H1 (cell line): Measurements from ENCODE around the gene VMO1. TPM values are rescaled to one million over a fixed set of nuclear protein-coding genes. Genes with fewer than 3 reads are reported as not detected.
A peak's percentile ranks its signal among the peaks of the same experiment; 100 is the strongest.

ENCODE experiments used
- CHD2 ChIP-seq: IDR thresholded peaks from 2 replicates; pipeline ENCODE4 v1.6.1; 2012; ENCODE audit warnings: low read length, improper control_type of control experiment
- CREB1 ChIP-seq: IDR thresholded peaks from 2 replicates; pipeline ENCODE4 v1.6.1; 2012; ENCODE audit warnings: inconsistent platforms
- GABPA ChIP-seq: IDR thresholded peaks from 2 replicates; pipeline ENCODE4 v1.6.1; 2011; ENCODE audit warnings: mild to moderate bottlenecking, low read length, moderate library complexity, borderline replicate concordance; ENCODE audit not compliant: insufficient read depth
- HDAC2 ChIP-seq, 2 experiments: fragments of 300-600 bp in 1 of 2; sonication (generic) in 1 of 2; IDR thresholded peaks; 2 replicates each; pipeline ENCODE4 v1.6.1; 2011 to 2012; ENCODE audit warnings: low read depth in 2 of 2, low read length in 2 of 2, mild to moderate bottlenecking in 2 of 2, moderate library complexity in 2 of 2, borderline replicate concordance in 1 of 2, inconsistent platforms in 1 of 2
- HDAC6 ChIP-seq: IDR thresholded peaks from one replicate; pipeline ENCODE4 v1.7.1; 2012; ENCODE audit warnings: low read depth, mild to moderate bottlenecking, inconsistent platforms, low read length, moderate library complexity
- JUN ChIP-seq: IDR thresholded peaks from 2 replicates; pipeline ENCODE4 v1.6.1; 2011; ENCODE audit warnings: low read depth, mild to moderate bottlenecking, improper control_type of control experiment, low read length
- JUND ChIP-seq: IDR thresholded peaks from 2 replicates; pipeline ENCODE4 v1.6.1; 2011; ENCODE audit warnings: mild to moderate bottlenecking, improper control_type of control experiment, low read length
- KDM4A ChIP-seq: IDR thresholded peaks from one replicate; pipeline ENCODE4 v1.7.1; 2012; ENCODE audit warnings: low read depth, mild to moderate bottlenecking, moderate library complexity, low read length, inconsistent platforms; ENCODE audit not compliant: severe bottlenecking
- NANOG ChIP-seq: IDR thresholded peaks from 2 replicates; pipeline ENCODE4 v1.6.1; 2011; ENCODE audit warnings: low read length, low read depth, mild to moderate bottlenecking, inconsistent platforms; ENCODE audit not compliant: insufficient read depth, poor library complexity, severe bottlenecking
- NRF1 ChIP-seq: IDR thresholded peaks from 2 replicates; pipeline ENCODE4 v1.6.1; 2011; ENCODE audit warnings: mild to moderate bottlenecking, low read depth, low read length, improper control_type of control experiment
- POLR2AphosphoS5 ChIP-seq: IDR thresholded peaks from 2 replicates; pipeline ENCODE4 v1.6.1; 2011; ENCODE audit warnings: low read depth, low read length
- RBBP5 ChIP-seq: IDR thresholded peaks from 2 replicates; pipeline ENCODE4 v1.7.1; 2012; ENCODE audit warnings: low read depth, mild to moderate bottlenecking, inconsistent platforms, low read length, moderate library complexity, borderline replicate concordance
- RFX5 ChIP-seq: IDR thresholded peaks from 2 replicates; pipeline ENCODE4 v1.6.1; 2011; ENCODE audit warnings: low read depth, low read length, improper control_type of control experiment, borderline replicate concordance
- RNF2 ChIP-seq: fragments of 200-900, 300-1000 bp; sonication (generic); IDR thresholded peaks from 2 replicates; pipeline ENCODE4 v1.7.1; 2016; ENCODE audit warnings: borderline replicate concordance, low read depth, mild to moderate bottlenecking, antibody characterized with exemption, low read length; ENCODE audit not compliant: poor library complexity, severe bottlenecking; ENCODE audit errors: missing control alignments
- SRF ChIP-seq: IDR thresholded peaks from 2 replicates; pipeline ENCODE4 v1.6.1; 2011; ENCODE audit warnings: mild to moderate bottlenecking, low read depth, low read length, moderate library complexity
- TBP ChIP-seq: IDR thresholded peaks from 2 replicates; pipeline ENCODE4 v1.6.1; 2011; ENCODE audit warnings: low read depth, low read length, improper control_type of control experiment
- polyA plus RNA-seq, 7 experiments: library from polyadenylated mRNA; depleted of rRNA in 3 of 7; stranded (reverse) in 5 of 7; unstranded in 2 of 7; fragments of >200 nt in 5 of 7; fragments of 200-250 nt in 2 of 7; gene quantifications; 1 replicate in 5 of 7; 2 replicates in 1 of 7; 4 replicates in 1 of 7; pipeline versions ENCODE4 v1.2.1 to v1.2.3, GENCODE V29; 2011 to 2013; ENCODE audit warnings: missing spikeins in 2 of 7, mixed read lengths in 2 of 7
- total RNA-seq: library from RNA; stranded (reverse); fragmentation: NEBNext Ultra II Directional; extraction: Animal tissue kit (Norgen Biotek cat#: 25700); gene quantifications from 2 replicates; pipeline ENCODE4 v1.2.1, GENCODE V29; 2021
- TF ChIP-seq, protein P1 (sequence below), 3 experiments: IDR thresholded peaks; 1 replicate in 2 of 3; 2 replicates in 1 of 3; pipeline versions ENCODE4 v1.5.1 to v1.6.1; 2011; ENCODE audit warnings: low read length in 3 of 3, mild to moderate bottlenecking in 3 of 3, inconsistent platforms in 2 of 3, low read depth in 1 of 3, moderate library complexity in 1 of 3; ENCODE audit not compliant: insufficient read depth in 1 of 3; ENCODE audit errors: control extremely low read depth in 1 of 3
- TF ChIP-seq, protein P2 (sequence below): IDR thresholded peaks from 2 replicates; pipeline ENCODE4 v1.6.1; 2011; ENCODE audit warnings: low read depth, mild to moderate bottlenecking, low read length; ENCODE audit not compliant: insufficient read depth

The VMO1 gene
- total and polyA plus RNA-seq, 2 of the 8 experiments (the other 6 are each of a cell fraction or from before 2014, with no cell fraction given): 0.30 TPM; not detected in 1

DNA sequence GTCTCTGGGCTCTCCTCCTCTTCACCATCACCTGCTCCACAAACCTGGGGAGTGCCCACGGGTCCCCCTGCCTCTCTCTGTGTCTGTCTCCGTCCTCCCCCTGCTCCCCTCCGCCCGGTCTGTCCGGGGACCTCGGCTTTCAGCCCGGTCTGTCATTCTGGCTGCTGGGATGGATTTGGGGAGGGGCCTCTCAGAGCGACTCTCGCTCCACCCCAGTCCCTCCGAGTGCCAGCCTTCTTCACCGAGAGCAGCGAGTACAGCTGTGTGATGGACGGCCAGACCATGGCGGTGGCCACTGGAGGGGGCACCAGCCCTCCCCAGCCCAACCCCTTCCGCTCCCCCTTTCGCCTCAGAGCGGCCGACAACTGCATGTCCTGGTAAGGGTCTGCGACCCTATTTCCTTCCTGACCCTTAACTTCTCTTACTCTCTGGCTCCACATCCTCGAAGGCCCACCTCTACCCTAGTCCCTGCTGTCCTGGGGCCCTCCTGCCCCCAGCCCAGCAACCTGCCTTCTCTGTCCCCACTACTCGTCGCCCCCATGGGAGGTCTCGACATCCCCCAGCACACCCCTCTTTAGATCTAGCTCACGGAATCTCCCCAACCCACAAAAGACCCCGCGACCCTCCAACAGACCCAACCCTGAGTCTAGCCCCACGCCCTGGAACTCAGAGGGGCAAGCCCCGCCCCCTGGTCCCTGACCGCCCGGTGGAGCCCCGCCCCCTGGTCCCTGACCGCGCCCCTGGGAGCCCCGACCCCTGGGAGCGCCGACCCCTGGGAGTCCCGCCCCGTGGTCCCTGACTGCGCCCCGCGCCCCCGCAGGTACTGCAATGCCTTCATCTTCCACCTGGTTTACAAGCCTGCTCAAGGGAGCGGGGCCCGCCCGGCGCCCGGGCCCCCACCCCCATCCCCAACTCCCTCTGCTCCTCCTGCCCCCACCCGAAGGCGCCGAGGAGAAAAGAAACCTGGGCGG, 40.9 kb downstream of the VMO1 start (continued):
- TF ChIP-seq RBBP5: 0 out of 2 replicates have a peak, but pooled peaks have one; percentile 25
- TF ChIP-seq, protein P1, sequence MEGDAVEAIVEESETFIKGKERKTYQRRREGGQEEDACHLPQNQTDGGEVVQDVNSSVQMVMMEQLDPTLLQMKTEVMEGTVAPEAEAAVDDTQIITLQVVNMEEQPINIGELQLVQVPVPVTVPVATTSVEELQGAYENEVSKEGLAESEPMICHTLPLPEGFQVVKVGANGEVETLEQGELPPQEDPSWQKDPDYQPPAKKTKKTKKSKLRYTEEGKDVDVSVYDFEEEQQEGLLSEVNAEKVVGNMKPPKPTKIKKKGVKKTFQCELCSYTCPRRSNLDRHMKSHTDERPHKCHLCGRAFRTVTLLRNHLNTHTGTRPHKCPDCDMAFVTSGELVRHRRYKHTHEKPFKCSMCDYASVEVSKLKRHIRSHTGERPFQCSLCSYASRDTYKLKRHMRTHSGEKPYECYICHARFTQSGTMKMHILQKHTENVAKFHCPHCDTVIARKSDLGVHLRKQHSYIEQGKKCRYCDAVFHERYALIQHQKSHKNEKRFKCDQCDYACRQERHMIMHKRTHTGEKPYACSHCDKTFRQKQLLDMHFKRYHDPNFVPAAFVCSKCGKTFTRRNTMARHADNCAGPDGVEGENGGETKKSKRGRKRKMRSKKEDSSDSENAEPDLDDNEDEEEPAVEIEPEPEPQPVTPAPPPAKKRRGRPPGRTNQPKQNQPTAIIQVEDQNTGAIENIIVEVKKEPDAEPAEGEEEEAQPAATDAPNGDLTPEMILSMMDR (IDR thresholded peaks at IDR 0.05; ENCODE audit: control extremely low read depth in 1 of 3, insufficient read depth in 1 of 3, low read depth in 1 of 3, low read length in 3 of 3): peak in 2 of 3 experiments; percentile 35 to 36; a peak in 3 of 4 replicates
- no peak for TF ChIP-seq GABPA
- no peak for TF ChIP-seq SRF
- TF ChIP-seq CREB1: no peak
- no peak for TF ChIP-seq NRF1
- TF ChIP-seq POLR2AphosphoS5: no peak
- TF ChIP-seq JUN: no peak
- no peak for TF ChIP-seq HDAC6
- peak; percentile 65 for TF ChIP-seq KDM4A
- TF ChIP-seq, protein P2, sequence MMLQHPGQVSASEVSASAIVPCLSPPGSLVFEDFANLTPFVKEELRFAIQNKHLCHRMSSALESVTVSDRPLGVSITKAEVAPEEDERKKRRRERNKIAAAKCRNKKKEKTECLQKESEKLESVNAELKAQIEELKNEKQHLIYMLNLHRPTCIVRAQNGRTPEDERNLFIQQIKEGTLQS: no peak
- peak in 1 of 2 experiments; percentile 35; a peak in 1 of 4 replicates for TF ChIP-seq HDAC2 (IDR thresholded peaks at IDR 0.05; ENCODE audit: borderline replicate concordance in 1 of 2, low read depth in 2 of 2, low read length in 2 of 2)
- no peak for TF ChIP-seq CHD2
- TF ChIP-seq RFX5: no peak
- no peak for TF ChIP-seq RNF2
- TF ChIP-seq TBP: no peak
- TF ChIP-seq JUND: no peak
- TF ChIP-seq NANOG: no peak
